Esophagus muscularis mucosa (tissue), 4 donors: ENCODE measurements around the gene RBM19. TPM values are rescaled to one million over a fixed set of nuclear protein-coding genes. Genes with fewer than 3 reads are reported as not detected.

Experiments
- DNase-seq: peaks from one replicate; pipeline ENCODE4 v3.0.0-alpha.2; 2017; ENCODE audit errors: extremely low spot score
- H3K27ac ChIP-seq, 4 donors: fragments of 200-600 bp; sonication (generic); replicated peaks in 1 of 4; 1 replicate in 3 of 4; 2 replicates in 1 of 4; pipeline ENCODE4 v1.5.1; 2016 to 2019; ENCODE audit warnings: mild to moderate bottlenecking in 1 of 4
- H3K27me3 ChIP-seq, 4 donors: fragments of 200-600 bp; sonication (generic); one replicate each; pipeline versions ENCODE4 v1.5.1 to v1.6.0; 2016 to 2019
- H3K36me3 ChIP-seq, 4 donors: fragments of 200-600 bp; sonication (generic); one replicate each; pipeline ENCODE4 v1.5.1; 2016 to 2019
- H3K4me1 ChIP-seq, 4 donors: fragments of 200-600 bp; sonication (generic); one replicate each; pipeline ENCODE4 v1.5.1; 2016 to 2019
- H3K4me3 ChIP-seq, 4 donors: fragments of 200-600 bp; sonication (generic); 1 replicate in 2 of 4; 2 replicates in 2 of 4; pipeline ENCODE4 v1.5.1; 2016 to 2019; ENCODE audit warnings: mild to moderate bottlenecking in 4 of 4, moderate library complexity in 1 of 4
- H3K9me3 ChIP-seq, 4 donors: fragments of 200-600 bp; sonication (generic); 1 replicate in 3 of 4; 2 replicates in 1 of 4; pipeline ENCODE4 v1.5.1; 2016 to 2019
- EP300 ChIP-seq: sonication (generic); formaldehyde crosslinking; IDR thresholded peaks from one replicate; pipeline ENCODE4 v1.6.1; 2017; ENCODE audit warnings: antibody characterized with exemption
- POLR2A ChIP-seq: fragments of 450-650 bp; IDR thresholded peaks from one replicate; pipeline ENCODE4 v1.6.1; 2017; ENCODE audit warnings: antibody characterized with exemption, moderate library complexity, mild to moderate bottlenecking, low read depth
- POLR2AphosphoS5 ChIP-seq, 2 donors: sonication (generic); formaldehyde crosslinking; IDR thresholded peaks; one replicate each; pipeline ENCODE4 v1.6.1; 2017; ENCODE audit warnings: antibody characterized with exemption in 2 of 2
- WGBS: methylation state at CpG from one replicate; pipeline ENCODE4 v1.1.5; 2018; 5-methylcytosine and 5-hydroxymethylcytosine counted together
- intact Hi-C: fragments of 100-400 bp; cut with DNase I; formaldehyde crosslinking; loops from one replicate; pipeline ENCODE4 v1.15.1; 2023
- total RNA-seq, 4 donors: library from RNA; depleted of rRNA; stranded (reverse); fragments of >200 nt; gene quantifications; one replicate each; pipeline versions ENCODE4 v1.1.0 to v1.2.1, GENCODE V29; 2016
- TF ChIP-seq, protein P1 (sequence below), 3 experiments: fragments of 200-600 bp in 2 of 3; fragments of 450-650 bp in 1 of 3; sonication (generic) in 2 of 3; IDR thresholded peaks; one replicate each; pipeline ENCODE4 v1.5.1; 2017 to 2019; ENCODE audit warnings: antibody characterized with exemption in 3 of 3, mild to moderate bottlenecking in 2 of 3, moderate library complexity in 1 of 3

Gene RBM19
- total RNA-seq, 4 donors from 2014 or later: 26.7 to 40.0 (median 27.4) TPM

DNA sequence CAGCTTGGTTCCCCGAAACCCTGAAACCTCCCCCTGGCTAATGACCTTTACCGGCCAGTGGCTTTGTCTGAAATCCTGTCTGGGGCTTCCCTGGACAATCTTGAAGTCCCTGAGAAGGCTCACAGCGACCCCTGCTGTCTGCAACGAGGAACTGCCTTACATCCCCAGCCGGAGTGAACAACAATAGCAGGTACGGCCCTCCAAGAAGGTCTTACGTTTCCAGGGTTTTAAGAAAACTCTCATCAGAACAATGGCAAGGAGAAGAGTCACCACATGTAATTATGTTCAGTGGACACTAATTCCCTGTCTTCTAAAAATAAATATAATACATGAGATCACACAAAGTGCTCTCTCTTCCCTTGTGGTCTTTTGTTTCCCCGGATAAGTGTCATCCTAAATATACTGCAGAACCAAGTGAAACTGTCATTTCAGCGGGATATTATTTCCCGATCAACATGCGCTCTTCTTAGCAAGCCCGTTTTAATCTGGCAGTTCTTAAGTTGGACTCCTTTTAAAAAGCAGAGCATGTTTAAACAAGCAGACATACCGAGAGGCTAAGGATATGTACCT is 53.3 kb downstream of the RBM19 start:
- H3K36me3 ChIP-seq: peaks cover 12 to 97% (median 79%) of the 10 kb centered on the region in 4 donors
- H3K4me3 ChIP-seq: no peak overlapping the region
- H3K9me3 ChIP-seq: no peaks in the 10 kb centered on the region
- intact Hi-C loops: loop anchor here (10.0 kb wide), 2 partner anchors 448 to 598 kb away; no protein-coding TSS in a partner anchor
- no peak for TF ChIP-seq POLR2AphosphoS5 (IDR thresholded peaks at IDR 0.05)
- TF ChIP-seq EP300: no peak
- TF ChIP-seq POLR2A: no peak
- TF ChIP-seq, protein P1, sequence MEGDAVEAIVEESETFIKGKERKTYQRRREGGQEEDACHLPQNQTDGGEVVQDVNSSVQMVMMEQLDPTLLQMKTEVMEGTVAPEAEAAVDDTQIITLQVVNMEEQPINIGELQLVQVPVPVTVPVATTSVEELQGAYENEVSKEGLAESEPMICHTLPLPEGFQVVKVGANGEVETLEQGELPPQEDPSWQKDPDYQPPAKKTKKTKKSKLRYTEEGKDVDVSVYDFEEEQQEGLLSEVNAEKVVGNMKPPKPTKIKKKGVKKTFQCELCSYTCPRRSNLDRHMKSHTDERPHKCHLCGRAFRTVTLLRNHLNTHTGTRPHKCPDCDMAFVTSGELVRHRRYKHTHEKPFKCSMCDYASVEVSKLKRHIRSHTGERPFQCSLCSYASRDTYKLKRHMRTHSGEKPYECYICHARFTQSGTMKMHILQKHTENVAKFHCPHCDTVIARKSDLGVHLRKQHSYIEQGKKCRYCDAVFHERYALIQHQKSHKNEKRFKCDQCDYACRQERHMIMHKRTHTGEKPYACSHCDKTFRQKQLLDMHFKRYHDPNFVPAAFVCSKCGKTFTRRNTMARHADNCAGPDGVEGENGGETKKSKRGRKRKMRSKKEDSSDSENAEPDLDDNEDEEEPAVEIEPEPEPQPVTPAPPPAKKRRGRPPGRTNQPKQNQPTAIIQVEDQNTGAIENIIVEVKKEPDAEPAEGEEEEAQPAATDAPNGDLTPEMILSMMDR (IDR thresholded peaks at IDR 0.05): peak; percentile 69 to 85 (median 76)
- H3K4me1 ChIP-seq: no peaks in the 10 kb centered on the region
- no peak overlapping the region for H3K27ac ChIP-seq
- H3K27me3 ChIP-seq: no peaks in the 10 kb centered on the region
- WGBS: 51% methylated on average over 13 of the region's 13 CpGs
- DNase-seq: no peak

DNA sequence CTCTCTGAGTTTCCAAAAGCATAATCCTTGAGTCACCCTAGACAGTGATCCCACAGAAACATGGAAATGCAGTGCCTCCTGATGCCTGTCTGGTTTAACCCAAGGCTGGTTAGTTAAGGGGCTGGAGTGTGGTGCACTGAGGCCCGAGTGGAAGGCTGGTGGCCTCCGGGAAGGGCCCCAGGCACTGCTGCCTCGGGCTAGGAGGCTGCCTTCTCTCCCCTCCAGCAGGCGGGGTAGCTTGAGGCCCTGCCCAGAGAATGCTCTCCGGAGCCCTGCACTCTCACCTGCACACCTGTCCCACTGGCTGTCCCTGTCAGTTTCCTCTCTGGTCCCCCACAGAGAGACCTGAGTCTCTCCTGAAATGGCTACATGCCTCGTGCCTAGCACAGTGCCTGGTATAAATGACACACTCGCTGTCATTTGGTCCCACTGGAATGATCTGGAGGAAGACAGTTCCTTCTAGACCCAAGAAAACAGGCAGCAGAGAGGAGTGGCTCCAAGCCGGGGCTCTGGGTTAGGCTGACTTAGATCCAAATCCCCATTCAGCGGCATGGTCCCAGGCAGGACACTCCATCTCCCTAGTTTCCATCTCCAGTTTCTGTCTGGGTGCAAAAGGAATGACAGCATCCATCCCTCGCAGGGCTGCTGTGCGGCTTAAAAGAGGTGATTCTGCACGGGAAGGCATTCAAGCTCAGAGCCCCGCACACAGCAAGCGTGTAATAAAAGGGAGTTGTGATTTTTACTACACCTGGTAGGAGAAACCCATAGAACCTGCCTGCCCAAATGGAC is 54.0 kb downstream of the RBM19 start:
- Histone ChIP-seq H3K36me3 (peaks cover 14 to 97% (median 79%) of the 10 kb centered on the region in 4 donors), H3K27ac (no peak overlapping the region), H3K27me3 (no peaks in the 10 kb centered on the region), H3K4me3 (no peak overlapping the region), H3K4me1 (no peaks in the 10 kb centered on the region), H3K9me3 (no peaks in the 10 kb centered on the region)
- intact Hi-C loops: loop anchor here (10.0 kb wide), 2 partner anchors 447 to 597 kb away; no protein-coding TSS in a partner anchor
- TF ChIP-seq, protein P1 (IDR thresholded peaks at IDR 0.05): no peak
- TF ChIP-seq POLR2AphosphoS5 (IDR thresholded peaks at IDR 0.05) (no peak), POLR2A (no peak), EP300 (no peak)
- WGBS: 95% methylated on average over 14 of the region's 14 CpGs
- DNase-seq: no peak

DNA sequence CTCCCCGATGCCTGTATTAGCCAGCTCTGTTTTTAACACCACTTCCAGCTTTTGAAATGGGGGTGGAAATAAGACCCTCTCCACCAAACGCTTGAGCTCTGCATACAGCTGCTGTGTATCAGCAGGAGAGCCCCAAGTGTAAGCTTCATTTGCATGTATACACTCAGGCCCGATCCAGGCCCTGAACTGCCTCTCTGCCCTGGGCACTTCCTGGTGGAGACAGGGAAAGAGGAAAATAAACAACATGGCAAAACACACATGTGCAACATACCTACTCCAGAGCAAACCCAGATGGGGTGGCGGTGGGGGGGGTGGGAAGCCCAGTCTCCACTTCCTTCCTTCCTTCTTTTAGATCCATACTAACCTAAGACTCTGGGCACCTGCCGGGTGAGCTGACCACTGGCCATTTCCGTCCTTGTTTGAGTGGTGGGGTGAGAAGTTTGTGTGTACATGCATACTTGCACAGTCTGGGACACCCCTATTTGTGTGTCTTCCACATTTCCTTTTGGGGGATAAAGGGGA is 55.3 kb downstream of the RBM19 start:
- Histone ChIP-seq H3K27me3 (no peaks in the 10 kb centered on the region), H3K4me3 (no peak overlapping the region), H3K27ac (no peak overlapping the region), H3K4me1 (no peaks in the 10 kb centered on the region), H3K9me3 (no peaks in the 10 kb centered on the region), H3K36me3 (peaks cover 15 to 97% (median 82%) of the 10 kb centered on the region in 4 donors)
- intact Hi-C loops: loop anchor here (10.0 kb wide), 2 partner anchors 446 to 596 kb away; no protein-coding TSS in a partner anchor
- no peak for TF ChIP-seq POLR2A
- TF ChIP-seq EP300: no peak
- no peak for TF ChIP-seq POLR2AphosphoS5 (IDR thresholded peaks at IDR 0.05)
- TF ChIP-seq, protein P1 (IDR thresholded peaks at IDR 0.05): no peak
- DNase-seq: no peak
- 61% methylated on average over 6 of the region's 6 CpGs for WGBS

DNA sequence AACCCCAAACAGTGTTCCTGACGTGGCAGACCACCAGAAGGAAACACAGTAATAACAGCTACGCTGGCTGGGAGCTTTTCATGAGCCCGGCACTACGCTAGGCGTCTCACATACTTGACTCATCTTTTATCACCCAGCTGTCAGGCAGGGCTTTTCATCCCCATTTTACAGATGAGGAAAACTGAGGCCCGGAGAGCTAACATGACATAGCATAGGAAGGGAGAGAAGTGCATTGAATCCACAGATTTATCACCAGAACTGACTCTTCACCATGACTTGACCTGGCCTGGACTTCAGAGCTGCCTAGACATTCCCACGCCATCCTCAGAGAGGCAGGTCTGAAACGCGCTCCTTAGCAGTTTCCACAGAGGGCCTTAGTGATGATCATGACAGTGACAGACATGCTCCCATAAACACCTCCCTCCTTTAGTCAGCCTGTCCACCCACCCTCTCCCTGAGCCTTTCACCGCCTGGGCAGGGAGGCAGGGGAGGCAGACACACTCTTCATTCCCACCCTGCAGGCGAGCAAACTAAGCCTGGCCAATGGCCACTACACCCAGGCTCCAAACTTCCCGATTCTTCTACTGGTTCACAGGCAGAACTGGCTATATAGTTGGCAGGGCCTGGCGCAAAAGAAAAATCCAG is 56.2 kb downstream of the RBM19 start:
- H3K27me3 ChIP-seq: no peaks in the 10 kb centered on the region
- TF ChIP-seq POLR2AphosphoS5 (IDR thresholded peaks at IDR 0.05) (no peak), POLR2A (no peak), EP300 (no peak)
- TF ChIP-seq, protein P1 (IDR thresholded peaks at IDR 0.05): no peak
- no peaks in the 10 kb centered on the region for H3K4me1 ChIP-seq
- no peak overlapping the region for H3K4me3 ChIP-seq
- 94% methylated on average over 13 of the region's 13 CpGs for WGBS
- DNase-seq: no peak
- peaks cover 15 to 94% (median 77%) of the 10 kb centered on the region in 4 donors for H3K36me3 ChIP-seq
- intact Hi-C loops: loop anchor here (10.0 kb wide), 3 partner anchors 375 to 595 kb away; no protein-coding TSS in a partner anchor
- H3K27ac ChIP-seq: no peak overlapping the region
- no peaks in the 10 kb centered on the region for H3K9me3 ChIP-seq
